Activated naive CD4-positive, alpha-beta T cell treated with anti-CD3 and anti-CD28 coated beads for 36 hours (primary cell): ENCODE results near the gene SARS1. TPM values are rescaled to one million over a fixed set of nuclear protein-coding genes. Genes with fewer than 3 reads are reported as not detected.

Source experiments
- total RNA-seq, 2 experiments: library from RNA; stranded (reverse); gene quantifications; one replicate each; pipeline ENCODE4 v1.2.3, GENCODE V29; 2021

The SARS1 gene
- total RNA-seq, 2 experiments from 2014 or later = 363 TPM

Other genes starting within 250 kb of the SARS1 start
- 1 to 10 TPM; 8.2 to 8.4 TPM for gene WDR47, start 171.8 kb upstream of the SARS1 start, total RNA-seq
- gene TAF13, start 137.9 kb upstream of the SARS1 start, total RNA-seq = 10 to 100 TPM; 20.1 to 23.7 TPM
- 10 to 100 TPM; 35.0 to 37.6 TPM for gene TMEM167B, start 123.2 kb upstream of the SARS1 start, total RNA-seq
- 1 to 10 TPM; 4.4 to 5.4 TPM for gene ELAPOR1, start 99.8 kb upstream of the SARS1 start, total RNA-seq
- gene CELSR2, start 35.6 kb downstream of the SARS1 start, total RNA-seq = 1 to 10 TPM; 1.1 to 1.2 TPM
- 10 to 100 TPM; 19.3 to 21.5 TPM for gene PSRC1, start 69.2 kb downstream of the SARS1 start, total RNA-seq
- gene MYBPHL, start 93.1 kb downstream of the SARS1 start, total RNA-seq = not detected
- under 1 TPM; 0.32 to 0.33 TPM for gene SORT1, start 184.0 kb downstream of the SARS1 start, total RNA-seq
- 100 to 1,000 TPM; 181 to 202 TPM for gene PSMA5, start 212.5 kb downstream of the SARS1 start, total RNA-seq